ENCODE results near the gene NT5C1A.

NT5C1A gene

DNA sequence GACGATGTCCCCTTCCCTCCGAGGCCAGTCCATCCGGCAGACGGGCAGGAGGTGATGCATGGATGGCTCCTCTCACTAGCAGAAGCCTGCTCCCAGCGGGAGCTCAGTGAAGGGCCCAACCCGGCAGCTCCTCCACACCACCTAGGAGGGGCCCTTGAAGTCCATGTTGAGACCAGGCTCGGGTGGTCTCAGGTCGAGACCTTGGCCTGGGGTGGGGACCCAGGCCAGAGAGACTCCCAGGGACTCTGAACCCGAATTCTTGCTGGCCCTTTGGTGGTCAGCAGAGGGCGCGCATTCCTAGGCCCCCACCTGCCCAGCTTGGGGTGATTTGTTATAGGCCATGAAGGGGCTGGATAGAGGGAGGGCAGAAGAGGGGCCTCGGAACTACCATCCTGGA is 642 bp upstream of the NT5C1A start:
- peaks cover 19 to 24% of the 10 kb centered on the region in 2 experiments for H3K4me1 ChIP-seq (ENCODE audit: control insufficient read depth in 1 of 2, insufficient read depth in 1 of 2, low read depth in 1 of 2, low read length in 1 of 2)
- peak overlapping the region in 1 of 2 experiments; percentile 30 for H3K4me3 ChIP-seq (ENCODE audit: low read depth in 1 of 2, low read length in 1 of 2)
- TF ChIP-seq, protein P1, sequence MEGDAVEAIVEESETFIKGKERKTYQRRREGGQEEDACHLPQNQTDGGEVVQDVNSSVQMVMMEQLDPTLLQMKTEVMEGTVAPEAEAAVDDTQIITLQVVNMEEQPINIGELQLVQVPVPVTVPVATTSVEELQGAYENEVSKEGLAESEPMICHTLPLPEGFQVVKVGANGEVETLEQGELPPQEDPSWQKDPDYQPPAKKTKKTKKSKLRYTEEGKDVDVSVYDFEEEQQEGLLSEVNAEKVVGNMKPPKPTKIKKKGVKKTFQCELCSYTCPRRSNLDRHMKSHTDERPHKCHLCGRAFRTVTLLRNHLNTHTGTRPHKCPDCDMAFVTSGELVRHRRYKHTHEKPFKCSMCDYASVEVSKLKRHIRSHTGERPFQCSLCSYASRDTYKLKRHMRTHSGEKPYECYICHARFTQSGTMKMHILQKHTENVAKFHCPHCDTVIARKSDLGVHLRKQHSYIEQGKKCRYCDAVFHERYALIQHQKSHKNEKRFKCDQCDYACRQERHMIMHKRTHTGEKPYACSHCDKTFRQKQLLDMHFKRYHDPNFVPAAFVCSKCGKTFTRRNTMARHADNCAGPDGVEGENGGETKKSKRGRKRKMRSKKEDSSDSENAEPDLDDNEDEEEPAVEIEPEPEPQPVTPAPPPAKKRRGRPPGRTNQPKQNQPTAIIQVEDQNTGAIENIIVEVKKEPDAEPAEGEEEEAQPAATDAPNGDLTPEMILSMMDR (IDR thresholded peaks at IDR 0.05): no peak
- H3K9me3 ChIP-seq: peaks cover 3% of the 10 kb centered on the region
- no peaks in the 10 kb centered on the region for H3K36me3 ChIP-seq
- no peak overlapping the region for H3K27ac ChIP-seq
- peaks cover 77% of the 10 kb centered on the region for H3K27me3 ChIP-seq

DNA sequence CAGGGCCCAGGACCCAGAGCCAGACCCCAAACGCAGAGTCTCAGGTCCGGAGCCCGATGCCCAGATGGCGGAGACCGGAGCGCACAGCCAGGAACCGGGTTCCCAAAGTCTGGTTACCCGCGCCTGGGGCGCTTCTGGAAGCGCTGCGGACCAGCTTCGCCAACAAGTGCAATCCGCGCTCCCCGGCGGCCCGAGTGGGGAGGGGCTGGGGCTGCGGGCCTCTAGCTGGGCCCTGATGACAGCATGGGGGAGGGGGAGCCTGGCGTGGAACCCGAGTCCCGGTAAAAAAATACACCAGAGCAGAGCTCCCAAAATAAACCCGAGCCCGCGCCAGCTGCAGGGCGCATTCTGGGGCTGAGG is 494 bp downstream of the NT5C1A start:
- peaks cover 87% of the 10 kb centered on the region for H3K27me3 ChIP-seq

DNA sequence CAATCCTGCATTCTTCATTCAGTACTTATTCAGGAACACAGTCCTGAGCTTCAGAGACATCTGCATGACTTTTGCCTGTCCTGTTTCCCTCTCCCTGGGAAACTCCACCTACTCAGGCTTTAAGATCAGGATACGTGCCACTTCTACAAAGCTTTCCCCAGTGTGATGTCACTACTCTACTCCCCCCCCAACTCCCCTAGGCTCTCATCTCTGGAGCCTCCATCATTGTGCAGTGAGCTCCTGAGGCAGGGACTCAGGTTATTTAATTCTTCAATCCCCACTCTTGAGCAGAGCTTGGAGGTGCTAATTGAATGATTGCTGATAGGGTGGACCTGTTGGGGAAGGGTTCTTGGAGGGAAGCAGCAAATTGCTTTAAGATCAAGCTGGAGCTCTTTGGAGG is 1.2 kb downstream of the NT5C1A start:
- Histone ChIP-seq H3K4me3 (ENCODE audit: low read depth in 1 of 2, low read length in 1 of 2) (no peak overlapping the region), H3K27me3 (peaks cover 93% of the 10 kb centered on the region), H3K27ac (no peak overlapping the region), H3K36me3 (no peaks in the 10 kb centered on the region), H3K9me3 (peaks cover 3% of the 10 kb centered on the region), H3K4me1 (ENCODE audit: control insufficient read depth in 1 of 2, insufficient read depth in 1 of 2, low read depth in 1 of 2, low read length in 1 of 2) (peaks cover 9 to 14% of the 10 kb centered on the region in 2 experiments)
- TF ChIP-seq, protein P1 (IDR thresholded peaks at IDR 0.05): no peak

More for the DNA sequence above, 494 bp downstream of the NT5C1A start:
- peaks cover 3% of the 10 kb centered on the region for H3K9me3 ChIP-seq
- TF ChIP-seq, protein P1 (IDR thresholded peaks at IDR 0.05): no peak
- no peak overlapping the region for H3K27ac ChIP-seq
- no peaks in the 10 kb centered on the region for H3K36me3 ChIP-seq
- H3K4me3 ChIP-seq (ENCODE audit: low read depth in 1 of 2, low read length in 1 of 2): peak overlapping the region in 1 of 2 experiments; percentile 30
- H3K4me1 ChIP-seq (ENCODE audit: control insufficient read depth in 1 of 2, insufficient read depth in 1 of 2, low read depth in 1 of 2, low read length in 1 of 2): peaks cover 9 to 14% of the 10 kb centered on the region in 2 experiments

DNA sequence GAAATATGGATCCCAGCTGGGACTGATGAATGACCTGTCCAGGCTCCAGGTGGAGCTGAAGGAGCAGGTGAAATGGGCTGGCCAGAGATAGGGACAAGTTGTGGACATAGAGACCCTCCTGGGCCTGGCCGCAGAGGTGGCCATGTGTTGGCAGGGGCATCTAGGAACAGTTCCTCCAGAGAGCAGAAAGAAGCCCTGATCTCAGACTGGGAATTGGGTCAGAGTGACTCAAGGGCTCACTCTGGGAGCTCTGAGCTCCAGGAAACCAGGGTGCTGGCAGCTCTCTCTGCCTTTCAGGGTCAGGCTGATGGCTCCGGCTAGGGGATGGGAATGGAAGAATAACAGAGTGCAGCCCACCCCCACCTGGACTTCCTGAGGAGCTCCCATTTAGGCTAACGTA is 3.0 kb downstream of the NT5C1A start:
- Histone ChIP-seq H3K4me3 (ENCODE audit: low read depth in 1 of 2, low read length in 1 of 2) (no peak overlapping the region), H3K27ac (no peak overlapping the region), H3K36me3 (no peaks in the 10 kb centered on the region), H3K27me3 (peaks cover 78% of the 10 kb centered on the region), H3K4me1 (ENCODE audit: control insufficient read depth in 1 of 2, insufficient read depth in 1 of 2, low read depth in 1 of 2, low read length in 1 of 2) (peaks cover 9 to 14% of the 10 kb centered on the region in 2 experiments), H3K9me3 (peaks cover 3% of the 10 kb centered on the region)
- TF ChIP-seq, protein P1 (IDR thresholded peaks at IDR 0.05): no peak

DNA sequence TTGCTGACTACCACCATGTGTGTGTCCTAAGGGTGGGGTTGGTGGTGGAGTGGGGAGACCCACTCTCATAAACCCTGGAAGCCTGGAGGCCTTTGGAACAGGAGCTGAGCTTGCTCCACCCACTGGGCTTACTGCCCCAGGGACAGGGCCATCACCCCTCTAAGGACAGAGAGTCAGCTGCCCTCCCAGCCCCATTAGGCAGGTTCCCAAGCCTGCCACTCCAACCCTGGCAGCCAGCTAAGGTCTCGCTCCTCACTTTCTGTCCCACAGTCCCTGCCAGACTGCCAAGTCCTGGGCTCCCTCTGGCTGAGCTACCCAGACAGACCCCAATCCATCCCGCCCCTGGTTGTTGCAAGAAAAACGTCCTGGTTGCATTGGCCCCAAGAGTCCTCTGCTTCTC is 3.8 kb downstream of the NT5C1A start:
- Histone ChIP-seq H3K27ac (no peak overlapping the region), H3K4me3 (ENCODE audit: low read depth in 1 of 2, low read length in 1 of 2) (no peak overlapping the region), H3K4me1 (ENCODE audit: control insufficient read depth in 1 of 2, insufficient read depth in 1 of 2, low read depth in 1 of 2, low read length in 1 of 2) (peaks cover 9 to 14% of the 10 kb centered on the region in 2 experiments), H3K9me3 (peaks cover 3% of the 10 kb centered on the region), H3K27me3 (peaks cover 70% of the 10 kb centered on the region), H3K36me3 (no peaks in the 10 kb centered on the region)
- TF ChIP-seq, protein P1 (IDR thresholded peaks at IDR 0.05): no peak

DNA sequence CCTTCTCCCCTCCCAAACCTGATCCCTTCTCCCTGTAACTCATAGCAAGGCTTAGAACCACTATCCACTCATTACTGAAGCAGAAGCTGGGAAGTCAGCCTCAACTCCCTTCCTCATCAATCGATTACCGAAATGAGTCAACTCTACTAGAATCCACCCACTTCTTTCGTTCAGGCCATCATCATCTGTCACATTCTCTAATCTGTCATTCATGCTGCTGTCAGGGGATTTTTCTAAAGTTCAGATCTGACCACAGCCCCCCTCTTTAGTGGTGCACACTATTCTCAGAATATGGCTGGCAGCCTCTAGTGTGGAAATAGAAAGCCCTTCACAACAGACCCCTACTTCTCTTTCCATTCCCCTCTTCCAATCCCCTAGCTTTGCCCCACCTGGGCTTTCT is 5.1 kb downstream of the NT5C1A start:
- Histone ChIP-seq H3K36me3 (no peaks in the 10 kb centered on the region), H3K27me3 (peaks cover 62% of the 10 kb centered on the region), H3K4me1 (ENCODE audit: control insufficient read depth in 1 of 2, insufficient read depth in 1 of 2, low read depth in 1 of 2, low read length in 1 of 2) (peaks cover 2 to 7% of the 10 kb centered on the region in 2 experiments), H3K9me3 (peaks cover under 1% of the 10 kb centered on the region), H3K27ac (no peak overlapping the region), H3K4me3 (ENCODE audit: low read depth in 1 of 2, low read length in 1 of 2) (no peak overlapping the region)
- TF ChIP-seq, protein P1 (IDR thresholded peaks at IDR 0.05): no peak
